ENCODE data around the gene ZNF746.

Gene ZNF746

DNA sequence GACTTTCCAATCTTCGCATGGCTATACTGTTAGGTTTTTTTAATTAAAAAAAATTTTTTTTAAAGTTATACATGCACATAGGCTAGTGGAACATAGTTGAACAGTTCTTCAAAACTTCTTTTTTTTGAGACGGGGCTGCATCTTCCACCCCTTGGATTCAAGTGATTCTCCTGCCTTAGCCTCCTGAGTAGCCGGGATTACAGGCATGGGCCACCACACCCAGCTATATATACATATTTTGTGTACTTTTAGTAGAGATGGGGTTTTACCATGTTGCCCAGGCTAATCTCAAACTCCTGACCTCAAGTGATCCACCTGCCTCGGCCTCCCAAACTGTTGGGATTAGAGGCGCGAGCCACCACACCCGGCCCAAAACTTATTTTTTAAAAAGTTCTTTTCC, 54.1 kb downstream of the ZNF746 start:
- no peak for DNase-seq (ENCODE audit: low spot score)
- in situ Hi-C loops (cut with MboI; ENCODE audit: low pct_unique_long_range_greater_than_20kb, low sequenced_read_pairs, unreplicated experiment) = no loop called here
- TF ChIP-seq, protein P1, sequence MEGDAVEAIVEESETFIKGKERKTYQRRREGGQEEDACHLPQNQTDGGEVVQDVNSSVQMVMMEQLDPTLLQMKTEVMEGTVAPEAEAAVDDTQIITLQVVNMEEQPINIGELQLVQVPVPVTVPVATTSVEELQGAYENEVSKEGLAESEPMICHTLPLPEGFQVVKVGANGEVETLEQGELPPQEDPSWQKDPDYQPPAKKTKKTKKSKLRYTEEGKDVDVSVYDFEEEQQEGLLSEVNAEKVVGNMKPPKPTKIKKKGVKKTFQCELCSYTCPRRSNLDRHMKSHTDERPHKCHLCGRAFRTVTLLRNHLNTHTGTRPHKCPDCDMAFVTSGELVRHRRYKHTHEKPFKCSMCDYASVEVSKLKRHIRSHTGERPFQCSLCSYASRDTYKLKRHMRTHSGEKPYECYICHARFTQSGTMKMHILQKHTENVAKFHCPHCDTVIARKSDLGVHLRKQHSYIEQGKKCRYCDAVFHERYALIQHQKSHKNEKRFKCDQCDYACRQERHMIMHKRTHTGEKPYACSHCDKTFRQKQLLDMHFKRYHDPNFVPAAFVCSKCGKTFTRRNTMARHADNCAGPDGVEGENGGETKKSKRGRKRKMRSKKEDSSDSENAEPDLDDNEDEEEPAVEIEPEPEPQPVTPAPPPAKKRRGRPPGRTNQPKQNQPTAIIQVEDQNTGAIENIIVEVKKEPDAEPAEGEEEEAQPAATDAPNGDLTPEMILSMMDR (IDR thresholded peaks at IDR 0.05; ENCODE audit: extremely low read depth, insufficient read depth, missing control alignments) = no peak

DNA sequence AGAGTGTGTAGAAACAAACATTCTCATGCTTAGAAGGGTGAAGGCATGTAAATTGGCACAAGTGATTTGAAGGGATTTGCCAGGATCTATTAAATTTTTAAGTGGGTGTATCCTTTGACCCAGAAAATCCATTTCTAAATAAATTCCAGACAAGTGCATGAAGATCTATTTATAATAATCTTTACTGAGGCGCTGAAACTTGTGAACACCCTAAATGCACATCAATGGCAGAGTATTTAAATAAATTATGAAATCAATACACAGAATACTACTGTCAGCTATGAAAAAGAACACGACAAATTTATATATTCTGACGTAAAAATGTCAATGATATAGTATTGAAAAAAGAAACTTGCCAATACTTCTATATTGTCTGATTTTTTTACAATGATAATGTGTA, 54.7 kb downstream of the ZNF746 start:
- DNase-seq (ENCODE audit: low spot score) = no peak
- TF ChIP-seq, protein P1 (IDR thresholded peaks at IDR 0.05; ENCODE audit: extremely low read depth, insufficient read depth, missing control alignments) = no peak
- in situ Hi-C loops (cut with MboI; ENCODE audit: low pct_unique_long_range_greater_than_20kb, low sequenced_read_pairs, unreplicated experiment) = no loop called here

DNA sequence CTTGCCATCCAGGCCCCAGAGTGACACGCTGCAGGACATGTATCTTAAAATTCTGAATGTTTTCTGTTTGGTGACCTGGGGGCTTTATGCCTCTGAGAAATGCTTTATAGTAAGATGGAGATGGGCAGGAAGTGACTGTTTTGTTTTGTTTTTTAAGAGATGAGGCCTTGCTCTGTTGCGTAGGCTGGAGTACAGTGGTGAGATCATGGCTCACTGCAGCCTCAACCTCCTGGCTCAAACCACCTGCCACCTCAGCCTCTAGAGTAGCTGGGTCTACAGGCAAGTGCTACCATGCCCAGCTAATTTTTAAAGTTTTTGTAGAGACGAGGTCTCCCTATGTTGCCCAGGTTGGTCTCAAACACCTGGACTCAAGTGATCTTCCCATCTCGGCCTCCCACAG, 57.4 kb downstream of the ZNF746 start:
- DNase-seq (ENCODE audit: low spot score) = no peak
- TF ChIP-seq, protein P1 (IDR thresholded peaks at IDR 0.05; ENCODE audit: extremely low read depth, insufficient read depth, missing control alignments) = no peak
- in situ Hi-C loops (cut with MboI; ENCODE audit: low pct_unique_long_range_greater_than_20kb, low sequenced_read_pairs, unreplicated experiment) = no loop called here

DNA sequence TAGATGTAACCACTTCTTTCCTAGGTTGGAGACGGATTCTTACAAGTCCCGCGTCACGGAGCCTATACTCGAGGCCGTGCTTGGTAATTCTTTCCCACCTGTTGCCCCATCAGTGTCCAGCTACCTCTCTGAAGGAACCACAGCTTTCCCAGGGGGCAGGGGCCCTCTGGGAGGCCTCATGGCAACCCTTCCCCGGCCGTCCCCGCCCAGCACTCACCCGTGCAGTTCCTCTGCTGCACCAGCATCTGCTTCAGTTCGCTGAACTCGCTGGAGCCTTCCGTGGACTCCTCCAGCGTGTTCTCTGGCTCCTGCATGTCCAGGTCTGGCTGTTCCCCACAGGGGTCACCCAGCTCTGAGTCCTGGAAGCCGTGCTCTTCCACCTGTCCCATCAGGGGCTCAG, 61.3 kb downstream of the ZNF746 start:
- DNase-seq (ENCODE audit: low spot score) = no peak
- TF ChIP-seq, protein P1 (IDR thresholded peaks at IDR 0.05; ENCODE audit: extremely low read depth, insufficient read depth, missing control alignments) = no peak
- in situ Hi-C loops (cut with MboI; ENCODE audit: low pct_unique_long_range_greater_than_20kb, low sequenced_read_pairs, unreplicated experiment) = no loop called here

DNA sequence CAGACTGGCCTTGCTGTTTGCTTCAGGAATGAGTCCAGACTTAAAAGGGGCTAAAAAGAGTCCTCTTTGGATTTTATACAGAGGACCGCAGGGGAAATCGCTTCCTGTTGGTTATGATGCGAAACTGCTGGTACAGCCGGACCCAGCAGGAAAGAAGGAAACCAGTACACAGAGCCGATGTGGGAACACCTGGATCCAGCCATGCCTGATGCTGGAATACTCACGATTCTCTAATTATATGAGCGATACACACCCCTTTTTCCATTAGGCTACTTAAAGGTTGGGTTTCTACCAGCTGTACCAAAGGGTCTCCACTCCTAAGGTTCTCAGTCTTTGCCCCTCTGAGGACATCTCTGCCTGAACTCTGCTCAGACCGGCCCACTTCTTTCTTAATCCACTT, 64.5 kb downstream of the ZNF746 start:
- in situ Hi-C loops (cut with MboI; ENCODE audit: low pct_unique_long_range_greater_than_20kb, low sequenced_read_pairs, unreplicated experiment) = no loop called here
- DNase-seq (ENCODE audit: low spot score) = no peak
- TF ChIP-seq, protein P1 (IDR thresholded peaks at IDR 0.05; ENCODE audit: extremely low read depth, insufficient read depth, missing control alignments) = no peak

DNA sequence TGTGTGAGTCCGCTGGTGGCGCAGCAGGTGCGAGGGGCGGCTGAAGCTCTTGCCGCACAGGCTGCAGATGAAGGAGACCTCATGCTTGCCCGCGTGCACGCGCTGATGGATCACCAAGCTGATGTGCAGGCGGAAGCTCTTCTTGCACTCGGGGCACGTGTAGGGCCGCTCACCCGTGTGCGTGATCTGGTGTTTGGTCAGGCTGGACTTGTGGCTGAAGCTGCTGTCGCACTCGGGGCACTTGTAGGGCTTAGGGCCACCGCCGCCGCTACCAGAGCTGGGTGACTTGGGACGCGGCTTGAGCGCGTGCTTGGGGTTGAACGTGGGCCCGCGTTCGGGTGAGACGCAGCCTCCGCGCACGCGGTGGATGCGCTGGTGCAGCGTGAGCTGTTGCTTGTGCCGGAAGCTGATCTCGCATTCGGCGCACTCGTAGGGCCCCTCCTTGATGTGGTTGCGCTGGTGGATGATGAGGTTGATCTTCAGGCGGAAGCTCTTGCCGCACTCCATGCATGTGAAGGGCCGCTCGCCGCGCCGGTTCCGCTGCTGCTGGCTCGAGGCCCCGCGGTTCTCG, 65.4 kb downstream of the ZNF746 start:
- no peak for DNase-seq (ENCODE audit: low spot score)
- in situ Hi-C loops (cut with MboI; ENCODE audit: low pct_unique_long_range_greater_than_20kb, low sequenced_read_pairs, unreplicated experiment) = no loop called here
- TF ChIP-seq, protein P1 (IDR thresholded peaks at IDR 0.05; ENCODE audit: extremely low read depth, insufficient read depth, missing control alignments) = no peak

Measured in GM13977 (cell line).